ENCODE measurements around the gene KY.

GRCh38 chr3:134687642-134688041 lies 36.8 kb upstream of the KY start:
- TF ChIP-seq CTCF (IDR thresholded peaks at IDR 0.05) (no peak), POLR2AphosphoS5 (IDR thresholded peaks at IDR 0.05) (no peak)

All from breast epithelium (tissue), 3 donors.